HG03159 (cell line): Measurements from ENCODE around the gene OTOG.

Experiments used
- ATAC-seq: cut with Tn5 transposase; IDR thresholded peaks from one replicate; pipeline ENCODE4 v1.9.1; 2021; ENCODE audit warnings: mild to moderate bottlenecking, moderate library complexity; ENCODE audit not compliant: unreplicated experiment

The OTOG gene

DNA sequence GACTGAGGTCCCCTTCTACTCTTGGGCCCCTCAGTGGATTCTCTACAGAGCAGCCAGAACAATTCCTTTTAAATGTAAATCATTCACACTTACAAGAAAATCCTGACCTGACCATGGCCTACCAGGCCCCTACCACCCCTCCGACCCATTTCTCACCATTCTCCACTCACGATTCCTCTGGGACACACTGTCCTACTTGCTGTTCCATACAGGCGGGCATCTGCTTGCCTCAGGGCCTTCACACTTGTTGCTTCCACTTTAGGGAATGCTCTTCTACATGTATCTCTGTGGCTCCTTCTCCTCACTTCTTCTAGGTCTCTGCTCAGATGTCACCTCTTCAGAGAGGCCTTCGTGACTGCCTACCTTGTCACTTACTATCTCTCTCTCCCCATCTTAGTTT lies 6.3 kb upstream of the OTOG start:
- ATAC-seq: no peak

DNA sequence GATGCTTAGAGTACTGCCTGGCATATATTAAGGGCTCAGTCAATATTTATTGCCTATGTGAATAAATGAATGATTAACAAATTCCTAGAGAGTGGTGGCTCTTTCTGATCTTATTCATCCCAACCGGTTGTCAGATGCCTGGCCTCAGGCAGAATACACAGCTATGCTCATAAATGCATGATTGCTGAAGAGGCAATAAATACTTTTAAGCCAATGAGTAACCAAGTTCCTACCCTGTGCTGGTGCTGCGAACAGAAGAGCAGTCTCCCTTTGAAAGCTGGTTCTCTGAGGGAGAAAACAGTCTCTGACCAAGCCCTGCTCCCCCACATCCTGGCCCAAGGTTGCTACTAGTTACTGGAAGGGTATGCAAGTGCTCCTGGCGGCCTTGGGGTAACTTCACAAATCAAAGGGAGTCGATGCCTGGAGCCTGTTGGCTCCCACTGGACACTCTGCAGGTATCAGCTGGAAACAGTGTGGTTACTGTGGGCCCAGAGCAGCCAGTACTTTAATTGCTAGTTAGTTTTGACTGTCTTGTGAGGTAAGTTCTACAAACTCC lies 5.7 kb upstream of the OTOG start:
- no peak for ATAC-seq

DNA sequence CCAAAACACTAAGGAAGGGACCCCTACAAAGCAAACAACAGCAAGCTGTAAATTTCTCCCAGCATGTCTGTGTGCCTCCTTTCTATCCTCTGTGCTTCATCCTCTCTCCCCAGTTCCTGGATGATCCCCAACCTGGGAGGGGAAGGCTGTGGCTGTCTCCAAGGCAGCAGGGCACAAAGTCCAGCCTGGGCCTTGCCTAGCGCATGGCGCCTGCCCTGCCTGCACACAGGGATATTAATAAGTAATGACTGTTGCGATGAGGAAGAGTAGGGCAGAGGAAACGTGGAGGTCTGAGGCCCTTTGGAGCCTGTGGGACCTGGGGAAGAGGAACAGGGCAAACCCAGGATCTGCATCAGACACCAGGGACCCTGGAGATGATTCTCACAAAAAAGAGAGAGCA lies 4.8 kb upstream of the OTOG start:
- no peak for ATAC-seq

DNA sequence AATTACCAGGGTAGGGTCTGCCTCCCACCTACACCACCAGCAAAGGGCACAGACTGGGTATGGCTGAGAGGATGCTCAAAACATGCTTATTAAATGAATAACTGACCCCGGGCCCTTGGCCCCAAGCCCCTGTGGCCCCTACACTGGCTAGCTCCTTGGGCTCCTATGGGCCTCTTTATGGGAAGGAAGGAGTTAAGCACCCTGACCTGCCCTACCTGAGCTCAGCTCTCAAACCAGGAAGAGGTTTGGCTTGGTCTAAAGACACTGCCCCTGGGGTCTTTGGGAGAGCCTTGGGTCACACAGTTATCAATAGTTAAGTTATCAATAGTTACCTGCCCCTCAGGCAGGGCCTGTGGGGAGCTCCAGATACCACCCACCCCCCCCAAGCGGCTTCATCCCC lies 4.0 kb upstream of the OTOG start:
- no peak for ATAC-seq

DNA sequence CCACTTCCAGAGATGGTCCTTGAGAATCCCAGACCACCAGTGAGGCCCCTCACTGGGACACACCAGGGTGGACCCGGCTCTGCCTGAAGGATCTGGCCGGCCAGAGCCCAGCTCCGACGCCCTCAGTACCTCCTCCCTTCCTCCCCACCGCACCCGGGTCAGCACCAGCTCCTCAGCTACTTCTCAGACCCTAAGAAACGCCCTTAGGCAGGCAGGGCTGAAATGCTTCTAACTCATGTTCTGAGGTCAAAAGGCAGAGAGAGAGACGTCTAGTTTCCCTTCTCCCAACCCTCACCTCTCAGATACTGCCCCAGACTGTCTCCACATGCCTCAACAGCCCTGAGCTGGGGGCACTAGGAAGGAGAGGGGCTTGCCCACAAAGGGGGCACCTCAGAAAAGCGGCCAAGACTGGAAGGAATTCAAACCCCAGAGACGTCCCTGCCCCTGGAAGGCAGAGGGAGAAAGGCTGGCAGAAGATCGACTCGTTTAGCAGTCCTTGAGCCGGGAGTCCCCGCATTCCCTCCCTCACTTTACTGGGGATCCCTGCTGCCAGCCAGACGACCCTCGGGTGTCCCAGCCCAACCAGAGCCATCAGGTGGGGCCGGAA lies 3.4 kb upstream of the OTOG start:
- no peak for ATAC-seq

DNA sequence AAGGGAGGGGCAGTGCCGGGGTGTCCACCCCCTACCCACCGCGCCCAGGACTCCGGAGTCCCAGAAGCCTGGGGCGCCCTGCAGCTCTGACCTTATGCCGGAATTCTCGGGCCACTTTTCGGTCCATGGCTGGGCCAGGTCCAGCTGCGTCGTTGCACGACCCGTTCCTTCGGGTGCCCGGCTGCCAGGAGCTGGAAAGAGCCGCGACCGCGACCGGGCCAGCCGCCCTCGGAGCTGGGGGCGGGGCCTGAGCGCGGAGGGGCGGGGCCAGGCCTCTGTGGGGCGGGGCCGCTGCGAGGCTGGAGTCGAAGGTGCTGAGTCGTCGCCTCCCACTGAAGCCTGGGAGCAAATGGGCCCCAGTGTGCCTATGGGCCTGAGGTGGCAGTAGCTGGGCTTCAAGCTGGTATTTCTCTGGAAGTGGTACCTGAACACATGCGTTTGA lies 2.9 kb upstream of the OTOG start, which contains the start of gene USH1C:
Gene USH1C, minus strand, starts transcription at position 236 of the 442 bp plus-strand sequence. Its CDS starts 109 bp downstream, at position 127.
- ATAC-seq: no peak

DNA sequence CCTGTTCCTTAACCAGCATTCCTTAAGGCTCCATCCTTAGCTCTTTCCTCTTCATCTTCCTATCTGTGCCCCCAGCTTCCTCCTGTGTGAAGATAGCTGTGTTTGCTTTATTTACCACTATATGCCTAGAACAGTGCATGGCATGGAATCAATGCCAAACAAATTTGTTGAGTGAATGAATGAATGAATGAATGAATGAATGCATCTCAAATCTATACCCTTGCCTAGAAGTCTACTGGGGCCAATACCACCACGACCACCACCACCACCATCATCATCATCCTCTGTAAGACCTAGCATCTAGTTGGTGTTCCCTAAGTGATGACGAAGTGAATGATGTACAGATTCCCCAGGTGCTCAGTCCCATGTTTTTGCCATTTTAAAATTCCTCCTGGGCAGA lies 819 bp upstream of the OTOG start:
- no peak for ATAC-seq

DNA sequence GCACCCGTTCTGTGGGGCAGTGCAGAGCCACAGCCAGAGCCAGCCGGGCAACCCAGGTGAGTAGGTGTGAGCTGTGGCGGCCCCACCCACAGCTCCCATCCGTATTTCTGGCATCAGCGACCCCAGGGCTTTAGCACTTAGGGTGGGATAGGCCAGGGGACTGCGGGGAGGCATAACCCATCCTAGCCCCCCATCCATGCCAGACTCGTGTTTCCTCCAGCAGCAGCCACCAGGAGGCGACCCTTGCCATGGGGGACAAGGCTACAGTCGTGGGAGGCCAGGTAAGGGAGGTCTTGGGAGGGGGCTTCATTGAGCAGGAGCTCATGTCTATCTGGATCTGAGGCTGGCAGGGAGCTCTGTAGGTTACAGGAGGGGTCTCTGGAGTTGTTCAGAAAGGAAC lies 873 bp downstream of the OTOG start:
- no peak for ATAC-seq

DNA sequence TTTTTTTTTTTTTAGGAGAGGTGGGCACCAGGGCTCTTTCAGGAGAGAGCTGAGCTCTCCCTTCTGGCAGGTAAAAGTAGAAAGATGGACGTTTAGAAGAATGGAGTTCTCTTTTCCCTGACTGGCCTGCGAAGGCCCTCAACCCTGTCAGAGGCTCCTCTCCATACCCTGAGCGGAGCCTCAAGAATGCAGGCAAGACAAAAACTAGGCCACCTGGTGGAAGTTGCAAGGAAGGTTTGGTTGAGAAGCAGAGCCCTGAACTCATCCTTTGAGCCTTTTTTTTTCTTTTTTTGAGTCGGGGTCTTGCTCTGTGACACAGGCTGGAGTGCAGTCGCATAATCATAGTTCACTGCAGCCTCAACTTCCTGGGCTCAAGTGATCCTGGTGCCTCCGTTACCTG lies 1.4 kb downstream of the OTOG start:
- ATAC-seq: no peak

DNA sequence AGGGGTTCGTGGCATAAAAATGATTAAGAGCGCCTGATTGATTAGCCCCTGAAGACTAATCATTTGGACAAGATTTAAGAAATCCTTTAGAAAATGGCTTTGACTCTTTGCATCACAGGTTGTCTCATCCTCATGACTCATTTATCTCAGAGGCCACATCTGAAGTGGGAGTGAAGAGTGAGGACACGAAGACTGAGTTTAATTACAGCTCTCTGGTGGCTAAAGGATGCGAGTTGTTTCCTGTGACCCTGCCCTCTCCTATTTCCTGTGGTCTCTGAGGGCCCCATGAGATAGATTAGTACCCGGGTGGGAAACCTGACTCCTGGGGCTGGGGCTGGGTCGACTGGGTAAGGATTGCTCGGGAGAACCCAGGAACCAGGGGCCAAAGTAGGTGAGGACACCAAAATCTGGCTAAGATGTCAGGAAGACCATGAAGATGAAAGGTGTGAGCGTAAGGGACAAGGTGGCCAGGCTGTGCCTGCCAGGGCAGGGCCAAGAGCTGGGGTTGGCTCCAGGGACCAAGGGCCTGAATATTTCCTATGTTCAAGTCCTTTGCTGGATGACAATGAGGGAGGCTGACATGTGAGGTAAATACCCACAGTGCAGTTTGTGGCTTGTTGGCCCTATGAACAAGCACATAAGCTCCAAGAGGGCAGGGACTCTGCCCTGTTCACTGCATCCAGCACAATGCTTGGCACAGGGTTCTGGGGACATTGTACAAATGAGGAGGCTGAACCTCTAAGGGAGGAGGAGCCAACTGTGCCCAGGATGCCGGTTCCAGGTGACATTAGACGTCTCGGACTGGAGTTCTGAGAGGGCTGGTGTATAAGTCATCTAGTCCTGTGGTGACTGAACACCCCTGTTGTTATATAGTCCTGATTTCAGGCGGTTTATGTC lies 3.6 kb downstream of the OTOG start:
- ATAC-seq: no peak

DNA sequence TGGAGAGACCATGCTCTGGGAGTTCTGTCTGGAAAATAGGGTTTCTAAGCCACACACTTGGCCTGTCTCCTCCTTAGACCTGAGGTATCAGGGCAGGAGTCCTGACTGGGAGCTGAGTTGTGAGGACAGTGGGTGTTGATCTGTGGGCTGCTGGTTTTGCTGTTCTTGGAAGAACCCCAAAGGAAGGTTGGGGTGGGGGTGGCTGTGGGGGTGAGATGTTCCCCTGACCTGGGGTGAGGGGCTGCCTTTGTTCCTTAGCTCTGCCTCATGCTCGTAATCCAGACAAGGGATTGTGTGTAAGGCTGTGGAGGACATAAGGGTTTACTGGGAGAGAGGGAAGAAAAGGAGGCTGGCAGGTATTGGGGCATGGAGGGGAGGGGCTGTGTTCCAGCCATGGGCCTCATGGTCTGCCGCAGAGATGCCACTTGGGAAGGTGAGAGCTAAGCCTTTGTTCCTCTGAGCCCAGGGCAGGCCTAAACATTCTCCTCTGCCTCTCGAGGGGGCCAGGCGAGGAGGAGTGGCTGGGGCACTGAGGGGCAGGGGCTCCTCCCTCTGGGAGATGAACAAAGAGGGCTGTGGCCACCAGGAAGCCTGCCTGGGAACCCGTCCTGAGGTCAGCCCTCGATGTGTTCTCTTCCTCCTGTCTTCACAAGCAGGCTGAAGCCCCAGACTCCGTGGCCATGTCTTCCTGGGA lies 4.4 kb downstream of the OTOG start:
- ATAC-seq: no peak

DNA sequence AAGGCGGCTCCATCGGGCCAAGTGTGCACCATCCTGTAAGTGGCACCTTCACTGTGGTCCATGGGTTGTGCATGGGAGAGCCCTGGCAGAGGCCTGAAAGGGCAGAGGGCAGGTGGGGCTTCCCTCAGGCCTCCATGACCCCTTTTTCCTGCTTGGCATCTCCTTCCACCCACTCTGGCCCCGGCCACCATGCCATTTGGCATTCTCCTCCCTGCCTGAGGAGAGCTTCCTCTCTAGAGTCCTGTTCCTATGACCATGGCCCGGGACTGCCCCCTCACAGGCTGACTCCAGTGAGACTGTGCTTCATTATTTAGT lies 4.9 kb downstream of the OTOG start:
- no peak for ATAC-seq

DNA sequence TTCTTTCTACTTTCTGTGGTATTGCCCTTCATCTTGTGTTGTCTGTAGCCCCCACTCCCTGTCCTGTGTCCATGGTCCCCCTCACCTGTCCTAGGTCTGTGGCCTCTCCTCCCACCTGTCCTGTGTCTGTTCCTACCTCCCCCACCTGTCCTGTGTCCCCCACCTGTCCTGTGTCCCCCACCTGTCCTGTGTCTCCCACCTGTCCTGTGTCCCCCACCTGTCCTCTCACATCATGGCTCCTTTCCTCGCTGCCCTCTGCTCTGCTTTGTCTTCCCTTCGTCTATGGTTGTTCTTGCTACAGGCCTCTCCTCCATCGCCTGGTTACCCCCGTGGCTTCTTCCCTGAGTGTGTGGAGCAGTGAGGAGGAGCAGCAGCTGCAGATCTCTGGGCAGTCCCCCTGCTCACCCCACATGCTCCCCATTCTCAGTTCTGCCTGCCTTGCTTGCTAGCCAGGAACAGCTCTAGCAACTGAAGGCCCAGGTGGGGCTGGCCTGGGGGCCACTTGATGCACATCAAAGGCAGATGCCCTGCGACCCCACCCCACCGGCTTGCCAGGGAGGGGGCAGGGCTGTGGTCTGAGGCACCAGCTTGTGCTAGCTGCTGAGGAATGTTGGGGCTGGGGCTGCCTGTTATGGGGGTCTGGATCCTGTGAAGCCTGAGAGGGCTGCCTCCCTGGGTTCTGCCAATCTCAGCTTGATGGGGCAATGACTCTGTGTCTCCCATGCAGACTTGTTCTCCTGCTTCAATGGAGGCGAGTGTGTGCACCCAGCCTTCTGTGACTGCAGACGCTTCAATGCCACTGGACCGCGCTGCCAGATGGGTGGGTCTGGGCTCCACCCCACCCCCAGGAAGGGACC lies 5.6 kb downstream of the OTOG start:
- ATAC-seq: no peak

DNA sequence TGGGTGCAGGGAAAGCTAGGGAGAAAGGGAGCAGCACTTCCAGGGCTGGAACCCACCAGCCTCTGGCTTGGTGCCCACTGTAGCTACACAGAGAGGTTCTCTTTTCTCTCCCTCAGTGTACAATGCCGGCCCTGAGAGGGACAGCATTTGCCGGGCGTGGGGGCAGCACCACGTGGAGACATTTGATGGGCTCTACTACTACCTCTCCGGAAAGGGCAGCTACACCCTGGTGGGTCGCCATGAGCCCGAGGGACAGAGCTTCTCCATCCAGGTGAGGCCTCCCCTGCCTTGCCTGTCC lies 6.1 kb downstream of the OTOG start:
- no peak for ATAC-seq

DNA sequence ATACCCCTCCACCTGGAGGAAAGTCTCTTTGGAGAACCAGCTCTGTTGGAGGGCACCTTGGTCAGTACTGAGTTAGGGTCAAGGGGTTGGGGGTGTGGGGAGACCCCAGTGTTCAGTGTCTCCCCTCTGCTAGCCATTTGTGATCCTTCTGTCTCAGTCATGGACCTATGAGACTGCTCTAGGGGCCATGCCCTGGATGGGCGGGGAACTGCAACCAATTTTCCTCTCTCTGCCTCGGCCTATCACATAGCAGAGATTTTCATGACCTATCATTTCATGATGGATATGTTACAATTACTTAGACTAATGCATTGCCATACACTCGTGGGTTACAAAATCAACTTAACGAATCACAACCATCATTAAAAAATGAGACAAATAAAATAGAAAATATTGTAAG lies 7.4 kb downstream of the OTOG start:
- no peak for ATAC-seq

DNA sequence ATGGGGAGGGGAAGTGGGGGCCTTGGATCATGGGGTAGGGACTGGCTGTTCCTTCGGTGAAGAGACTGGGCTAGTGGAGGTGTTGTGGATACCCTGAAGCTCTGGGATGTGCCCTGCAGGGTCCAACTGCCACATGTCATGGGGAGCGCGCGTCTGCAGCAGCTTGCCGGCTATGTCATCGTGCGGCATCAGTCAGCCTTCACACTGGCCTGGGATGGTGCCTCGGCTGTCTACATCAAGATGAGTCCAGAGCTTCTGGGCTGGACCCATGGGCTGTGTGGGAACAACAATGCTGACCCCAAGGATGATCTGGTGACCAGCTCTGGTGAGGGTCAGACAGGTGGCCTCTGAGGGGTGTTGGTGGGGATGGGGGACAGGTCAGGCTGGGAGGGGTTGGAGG lies 9.9 kb downstream of the OTOG start:
- no peak for ATAC-seq

DNA sequence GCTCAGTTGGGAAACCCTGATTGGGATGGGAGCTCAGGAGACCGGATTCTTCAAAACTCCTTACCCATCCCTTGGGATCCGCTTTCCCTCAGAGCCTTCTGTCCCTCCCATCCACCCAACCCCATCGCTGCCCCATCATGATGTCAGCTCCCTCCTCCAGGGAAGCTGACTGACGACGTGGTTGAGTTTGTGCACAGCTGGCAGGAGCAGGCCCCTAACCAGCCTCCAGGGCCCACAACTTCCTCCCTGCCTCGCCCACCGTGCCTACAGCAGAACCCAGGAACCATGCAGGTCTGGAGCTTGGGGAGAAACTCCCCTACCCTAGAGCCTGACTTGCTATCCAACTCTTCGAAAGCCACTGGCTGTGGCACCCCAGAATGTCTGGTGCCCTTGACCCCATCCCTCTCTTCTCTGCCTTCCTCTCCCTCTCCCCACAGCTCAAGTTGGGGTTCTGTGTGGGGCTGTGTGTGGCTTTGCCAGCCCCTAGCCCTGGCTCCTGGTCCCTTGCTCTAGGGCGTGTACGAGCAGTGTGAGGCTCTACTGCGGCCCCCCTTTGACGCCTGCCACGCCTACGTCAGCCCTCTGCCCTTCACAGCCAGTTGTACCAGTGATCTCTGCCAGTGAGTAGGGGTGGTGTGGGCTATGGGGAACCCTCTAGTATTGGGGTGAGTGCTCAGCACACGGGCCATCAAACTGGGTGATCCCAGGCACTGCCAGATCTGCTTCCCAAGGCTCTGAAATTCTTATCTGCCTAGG lies 11.1 kb downstream of the OTOG start:
- no peak for ATAC-seq

DNA sequence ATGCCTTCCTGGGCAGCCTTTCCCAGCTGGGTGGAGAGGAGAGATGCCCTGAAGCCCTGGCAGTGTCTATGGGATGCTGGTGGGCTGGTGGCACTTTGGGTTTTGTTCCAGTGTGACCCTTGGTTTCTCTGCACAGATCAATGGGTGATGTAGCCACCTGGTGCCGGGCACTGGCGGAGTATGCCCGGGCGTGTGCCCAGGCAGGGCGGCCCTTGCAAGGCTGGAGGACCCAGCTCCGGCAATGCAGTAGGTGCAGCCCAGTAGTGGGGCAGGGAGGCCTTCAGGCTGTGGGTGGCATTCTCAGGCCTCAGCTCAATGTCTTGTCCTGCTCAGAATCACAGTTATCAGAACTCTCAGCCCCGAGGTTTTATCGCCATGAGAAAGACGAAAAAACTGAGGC lies 11.9 kb downstream of the OTOG start:
- no peak for ATAC-seq

DNA sequence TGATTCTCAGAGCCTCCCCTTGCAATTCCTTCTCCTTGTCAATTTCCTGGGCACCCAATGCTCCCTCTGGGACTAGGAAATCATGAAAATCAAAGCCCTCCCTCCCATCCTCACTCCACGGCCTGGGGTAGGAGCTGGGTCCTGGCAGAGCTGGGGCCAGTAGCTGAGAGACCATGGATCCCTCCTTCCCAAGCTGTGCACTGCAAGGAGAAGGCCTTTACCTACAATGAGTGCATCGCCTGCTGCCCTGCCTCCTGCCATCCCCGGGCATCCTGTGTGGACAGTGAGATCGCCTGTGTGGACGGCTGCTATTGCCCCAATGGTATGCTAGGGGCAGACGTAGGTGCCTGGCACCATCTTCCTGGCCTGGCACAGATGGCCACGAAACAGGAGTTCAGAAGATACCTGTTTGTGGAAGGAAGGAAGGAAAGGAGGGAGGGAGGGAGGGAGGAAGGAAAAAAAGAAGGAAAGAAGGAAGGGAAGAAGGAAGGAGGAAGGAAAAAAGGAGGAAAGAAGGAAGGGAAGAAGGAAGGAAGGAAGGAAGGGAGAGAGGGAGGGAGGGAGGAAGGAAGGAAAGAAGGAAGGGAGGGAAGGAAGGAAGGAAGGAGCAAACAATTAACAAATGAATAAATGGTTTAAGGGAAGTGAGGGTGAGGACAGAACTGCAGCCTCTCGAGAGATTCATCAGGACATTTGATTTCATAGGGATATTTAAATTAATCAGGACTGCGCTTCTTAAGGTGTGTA lies 12.5 kb downstream of the OTOG start:
- ATAC-seq: no peak
